GM18526 (cell line): ENCODE measurements around the gene SCAPER.

Experiments used
- POLR2A ChIP-seq: IDR thresholded peaks from 3 replicates; pipeline ENCODE4 v1.6.1; 2011; ENCODE audit not compliant: insufficient read length; ENCODE audit errors: extremely low read depth

SCAPER gene

DNA sequence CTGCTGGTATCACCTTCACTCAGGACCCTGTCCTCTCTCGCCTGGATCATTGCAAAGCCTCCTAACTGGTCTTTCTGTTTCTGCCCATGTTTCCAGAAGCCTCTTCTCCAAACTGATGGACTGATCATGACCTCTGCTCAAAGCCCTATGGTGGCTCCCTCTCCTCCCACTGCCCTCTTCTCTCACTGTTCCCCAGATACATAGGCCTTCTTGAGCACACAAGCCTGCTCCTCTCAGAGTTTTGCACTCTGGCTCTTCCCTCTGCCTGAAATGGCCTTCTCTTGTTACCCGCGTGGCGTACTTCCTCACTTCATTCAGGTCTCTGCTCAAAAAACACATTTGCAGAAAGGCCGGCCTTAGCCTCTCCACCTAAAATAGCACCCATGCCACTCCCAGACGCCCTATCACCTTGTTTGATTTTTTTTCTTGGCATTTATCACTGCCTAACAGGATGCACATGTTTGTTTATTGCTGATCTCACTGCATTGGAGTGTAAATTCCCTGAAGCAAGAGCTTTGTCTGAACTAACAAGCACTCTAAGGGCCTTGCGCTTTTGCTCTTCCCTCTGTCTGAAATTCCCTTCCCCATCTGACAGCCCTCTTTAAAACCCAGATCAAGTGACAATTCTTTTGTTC is 592.5 kb downstream of the SCAPER start:
- TF ChIP-seq POLR2A: no peak

DNA sequence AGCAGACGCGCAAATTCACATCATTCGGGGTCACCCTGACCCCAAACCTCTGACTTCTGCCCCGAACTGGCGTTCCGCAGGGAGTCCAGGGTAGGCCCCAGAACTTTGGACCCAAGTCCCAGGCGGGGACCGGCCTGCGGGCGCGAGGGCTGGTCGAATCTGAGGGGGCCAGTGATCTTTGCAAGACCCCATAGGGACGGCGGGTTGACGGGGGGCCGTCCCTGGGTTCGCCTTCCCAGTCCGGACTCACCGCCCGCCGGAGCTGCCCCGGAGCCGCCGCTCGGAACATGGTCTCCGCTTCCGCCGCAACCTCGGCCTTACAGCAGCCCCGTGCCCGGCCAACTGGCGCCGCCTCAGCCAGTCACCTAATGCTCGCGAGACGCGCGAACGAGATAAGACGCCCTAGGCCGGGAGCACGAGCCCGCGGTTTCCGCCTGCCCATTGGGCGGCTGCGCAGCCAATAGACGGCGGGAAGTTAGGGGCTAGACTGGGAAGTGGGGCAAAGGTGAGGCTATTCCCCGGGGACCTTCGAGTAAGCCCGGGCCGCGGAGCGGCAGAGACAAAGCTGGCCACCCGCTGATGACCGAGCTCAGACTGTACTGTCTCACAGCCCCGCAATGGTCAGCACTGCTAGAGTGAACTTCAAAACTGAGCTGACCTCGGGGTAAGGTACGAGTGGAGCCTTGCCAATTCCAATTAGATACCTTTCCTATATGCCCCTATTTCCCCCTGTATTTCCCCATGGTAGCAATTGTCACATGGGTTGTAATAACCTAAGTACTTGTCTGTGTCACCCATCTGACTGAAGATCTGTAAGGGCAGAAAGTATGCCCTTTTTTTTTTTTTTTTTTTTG is 593.8 kb downstream of the SCAPER start, which contains the start of gene ETFA:
ETFA (minus strand) TSS at position 370 of the 854 bp plus-strand sequence; CDS start at position 289, 81 bp downstream.
- TF ChIP-seq POLR2A: peak; percentile 95

GRCh38 chr15:76310475-76311099 is 594.6 kb downstream of the SCAPER start:
- no peak for TF ChIP-seq POLR2A

DNA sequence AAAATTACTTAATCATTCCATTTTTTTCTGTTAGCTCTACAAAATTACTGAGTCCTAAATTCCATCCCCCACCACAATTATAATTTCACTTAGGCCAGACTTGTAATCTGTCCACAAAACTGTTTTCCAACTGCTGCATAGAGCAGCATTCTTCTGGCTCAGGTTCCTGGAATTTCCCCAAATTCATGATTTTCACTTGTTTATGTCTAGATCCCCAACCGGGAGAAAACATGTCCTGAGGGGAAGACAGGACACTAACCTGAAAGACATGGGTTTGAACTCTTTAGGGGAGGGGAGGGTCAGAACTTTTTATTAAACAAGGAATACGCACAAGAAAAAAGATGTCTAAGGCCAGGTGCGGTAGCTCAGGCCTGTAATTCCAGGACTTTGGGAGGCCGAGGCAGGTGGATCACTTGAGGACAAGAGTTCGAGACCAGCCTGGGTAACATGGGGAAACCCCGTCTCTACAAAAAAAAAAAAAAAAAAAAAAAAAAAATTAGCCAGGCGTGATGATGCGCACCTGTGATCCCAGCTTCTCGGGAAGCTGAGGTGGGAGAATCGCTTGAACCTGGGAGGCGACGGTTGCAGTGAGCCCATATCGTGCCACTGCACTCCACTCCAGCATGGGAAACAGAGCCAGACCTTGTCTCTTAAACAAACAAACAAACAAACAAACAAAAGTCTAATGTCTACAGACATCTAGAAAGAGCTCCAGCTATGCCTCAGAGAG is 595.4 kb downstream of the SCAPER start:
- no peak for TF ChIP-seq POLR2A

- TF ChIP-seq POLR2A: no peak
These were observed 601.2 kb downstream of the SCAPER start for GRCh38 chr15:76303909-76304308.

- no peak for TF ChIP-seq POLR2A
These were observed 605.4 kb downstream of the SCAPER start for GRCh38 chr15:76299786-76300185.

DNA sequence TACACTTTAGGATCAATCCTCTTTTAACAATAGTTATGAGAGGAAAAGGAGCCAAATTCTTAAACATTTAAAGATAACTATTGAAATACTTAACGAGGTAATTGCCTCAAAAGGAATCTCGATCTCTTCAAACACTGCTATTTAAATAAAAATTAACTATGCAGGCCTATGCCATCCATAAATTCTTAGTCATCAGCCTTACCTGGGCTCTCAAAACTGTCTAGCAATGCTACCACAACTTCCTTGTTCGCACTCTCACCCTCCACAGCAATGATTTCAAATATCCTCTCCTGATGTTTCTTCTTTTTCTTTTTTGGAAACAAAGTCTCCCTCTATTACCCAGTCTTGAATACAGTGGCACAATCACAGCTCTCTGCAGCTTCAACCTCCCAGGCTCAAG is 606.2 kb downstream of the SCAPER start:
- TF ChIP-seq POLR2A: no peak
